Thoracic aorta (tissue), 2 donors: ENCODE measurements around the gene KLHL3. TPM values are rescaled to one million over a fixed set of nuclear protein-coding genes. Genes with fewer than 3 reads are reported as not detected.

ENCODE experiments used
- ATAC-seq: fragments of 150-250 bp; one replicate; pipeline ENCODE4 v1.8.0; 2017; ENCODE audit warnings: low read depth; ENCODE audit not compliant: insufficient number of reproducible peaks, low FRiP score
- DNase-seq: peaks from one replicate; pipeline ENCODE4 v3.0.0-alpha.2; 2020; ENCODE audit warnings: low spot score
- H3K27ac ChIP-seq, 2 donors: fragments of 200-600 bp; sonication (generic); 1 replicate in 1 of 2; 2 replicates in 1 of 2; pipeline ENCODE4 v1.5.1; 2016; ENCODE audit warnings: mild to moderate bottlenecking in 2 of 2, moderate library complexity in 2 of 2
- H3K27me3 ChIP-seq: fragments of 200-600 bp; sonication (generic); replicated peaks from 2 replicates; pipeline ENCODE4 v1.6.0; 2016; ENCODE audit warnings: mild to moderate bottlenecking; ENCODE audit not compliant: insufficient read depth
- H3K36me3 ChIP-seq: fragments of 200-600 bp; sonication (generic); one replicate; pipeline ENCODE4 v1.5.1; 2016
- H3K4me1 ChIP-seq, 2 donors: fragments of 200-600 bp; sonication (generic); 1 replicate in 1 of 2; 2 replicates in 1 of 2; pipeline versions ENCODE4 v1.5.1 to v1.6.0; 2016; ENCODE audit warnings: low read depth in 2 of 2, mild to moderate bottlenecking in 1 of 2; ENCODE audit not compliant: control insufficient read depth in 1 of 2
- H3K4me3 ChIP-seq: fragments of 200-600 bp; sonication (generic); 2 replicates; pipeline ENCODE4 v1.5.1; 2016; ENCODE audit warnings: mild to moderate bottlenecking
- H3K9me3 ChIP-seq: fragments of 200-600 bp; sonication (generic); 2 replicates; pipeline ENCODE4 v1.5.1; 2016
- total RNA-seq, 2 donors: library from RNA; depleted of rRNA; stranded (reverse); fragments of >200 nt; gene quantifications; one replicate each; pipeline versions ENCODE4 v1.1.0 to v1.2.3, GENCODE V29; 2016
- TF ChIP-seq, protein P1 (sequence below): fragments of 200-600 bp; sonication (generic); IDR thresholded peaks from one replicate; pipeline ENCODE4 v1.5.1; 2019; ENCODE audit warnings: antibody characterized with exemption

KLHL3 gene
- total RNA-seq, 2 donors from 2014 or later, result 9.1 to 12.8 TPM

DNA sequence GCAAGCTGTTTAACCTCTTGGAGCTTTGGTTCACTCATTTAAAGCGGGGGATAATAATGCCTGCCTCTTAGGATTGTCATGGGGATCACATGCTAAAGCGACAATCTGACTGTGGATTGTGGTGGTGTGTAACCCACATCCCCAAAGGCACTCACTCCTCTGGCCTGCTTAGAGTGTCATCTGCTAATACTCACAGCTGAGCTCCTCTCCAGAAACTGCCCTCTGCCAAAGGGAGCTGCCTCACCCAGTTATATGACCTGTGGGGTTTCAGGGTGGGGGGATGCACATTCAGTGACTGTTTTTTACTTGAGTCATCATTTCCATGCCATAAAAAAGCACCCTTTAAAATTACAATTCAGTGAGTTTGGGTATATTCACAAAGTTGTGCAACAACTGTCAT lies 126.8 kb downstream of the KLHL3 start:
- Histone ChIP-seq H3K4me3 (no peak overlapping the region), H3K27me3 (no peaks in the 10 kb centered on the region), H3K36me3 (no peaks in the 10 kb centered on the region), H3K9me3 (no peaks in the 10 kb centered on the region), H3K27ac (no peak overlapping the region), H3K4me1 (no peaks in the 10 kb centered on the region)
- DNase-seq, result no peak
- TF ChIP-seq, protein P1, sequence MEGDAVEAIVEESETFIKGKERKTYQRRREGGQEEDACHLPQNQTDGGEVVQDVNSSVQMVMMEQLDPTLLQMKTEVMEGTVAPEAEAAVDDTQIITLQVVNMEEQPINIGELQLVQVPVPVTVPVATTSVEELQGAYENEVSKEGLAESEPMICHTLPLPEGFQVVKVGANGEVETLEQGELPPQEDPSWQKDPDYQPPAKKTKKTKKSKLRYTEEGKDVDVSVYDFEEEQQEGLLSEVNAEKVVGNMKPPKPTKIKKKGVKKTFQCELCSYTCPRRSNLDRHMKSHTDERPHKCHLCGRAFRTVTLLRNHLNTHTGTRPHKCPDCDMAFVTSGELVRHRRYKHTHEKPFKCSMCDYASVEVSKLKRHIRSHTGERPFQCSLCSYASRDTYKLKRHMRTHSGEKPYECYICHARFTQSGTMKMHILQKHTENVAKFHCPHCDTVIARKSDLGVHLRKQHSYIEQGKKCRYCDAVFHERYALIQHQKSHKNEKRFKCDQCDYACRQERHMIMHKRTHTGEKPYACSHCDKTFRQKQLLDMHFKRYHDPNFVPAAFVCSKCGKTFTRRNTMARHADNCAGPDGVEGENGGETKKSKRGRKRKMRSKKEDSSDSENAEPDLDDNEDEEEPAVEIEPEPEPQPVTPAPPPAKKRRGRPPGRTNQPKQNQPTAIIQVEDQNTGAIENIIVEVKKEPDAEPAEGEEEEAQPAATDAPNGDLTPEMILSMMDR, result no peak
- no peak for ATAC-seq

DNA sequence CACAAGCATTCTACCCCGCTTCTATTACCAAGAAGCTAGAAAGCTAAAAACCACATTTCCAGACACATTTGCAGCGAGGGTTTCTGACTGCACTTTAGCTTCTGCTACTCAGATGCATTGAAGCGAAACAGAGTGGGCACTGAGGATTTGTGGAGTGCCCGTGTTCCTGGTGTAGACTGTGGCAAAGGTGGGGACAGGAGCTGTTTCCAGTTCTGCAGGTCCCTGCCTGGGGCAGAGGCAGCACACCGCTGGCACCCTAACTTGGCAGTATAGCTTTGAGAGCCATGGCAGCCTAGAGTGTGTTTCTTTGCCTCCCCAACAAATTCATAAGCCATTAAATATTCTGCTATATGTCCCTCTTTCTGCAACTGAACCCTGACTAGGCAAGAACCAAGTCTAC lies 128.1 kb downstream of the KLHL3 start:
- TF ChIP-seq, protein P1, result no peak
- H3K9me3 ChIP-seq, result no peaks in the 10 kb centered on the region
- H3K27me3 ChIP-seq, result no peaks in the 10 kb centered on the region
- ATAC-seq (no peak), DNase-seq (no peak)
- no peak overlapping the region for H3K4me3 ChIP-seq
- no peak overlapping the region for H3K27ac ChIP-seq
- H3K4me1 ChIP-seq, result no peaks in the 10 kb centered on the region
- no peaks in the 10 kb centered on the region for H3K36me3 ChIP-seq

DNA sequence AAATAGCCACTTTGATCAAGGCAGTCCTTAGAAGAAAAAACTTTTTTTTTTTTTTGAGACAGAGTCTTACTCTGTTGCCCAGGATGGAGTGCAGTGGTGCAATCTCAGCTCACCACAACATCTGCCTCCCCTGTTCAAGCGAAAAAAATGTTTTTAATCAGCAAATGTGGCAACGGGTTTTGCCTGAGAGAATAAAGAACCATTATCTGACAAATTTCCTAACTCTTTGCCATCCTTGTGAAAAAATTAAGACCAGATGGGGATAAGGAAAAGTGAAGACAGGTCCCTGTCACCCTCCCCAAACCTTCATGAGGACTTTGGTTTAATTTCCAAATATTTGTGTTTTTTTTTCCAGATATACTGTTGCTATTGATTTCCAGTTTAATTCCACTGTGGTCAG lies 129.5 kb downstream of the KLHL3 start:
- DNase-seq, result no peak
- Histone ChIP-seq H3K36me3 (no peaks in the 10 kb centered on the region), H3K4me3 (no peak overlapping the region), H3K27ac (no peak overlapping the region), H3K4me1 (no peaks in the 10 kb centered on the region), H3K9me3 (no peaks in the 10 kb centered on the region), H3K27me3 (no peaks in the 10 kb centered on the region)
- no peak for ATAC-seq
- TF ChIP-seq, protein P1, result no peak

DNA sequence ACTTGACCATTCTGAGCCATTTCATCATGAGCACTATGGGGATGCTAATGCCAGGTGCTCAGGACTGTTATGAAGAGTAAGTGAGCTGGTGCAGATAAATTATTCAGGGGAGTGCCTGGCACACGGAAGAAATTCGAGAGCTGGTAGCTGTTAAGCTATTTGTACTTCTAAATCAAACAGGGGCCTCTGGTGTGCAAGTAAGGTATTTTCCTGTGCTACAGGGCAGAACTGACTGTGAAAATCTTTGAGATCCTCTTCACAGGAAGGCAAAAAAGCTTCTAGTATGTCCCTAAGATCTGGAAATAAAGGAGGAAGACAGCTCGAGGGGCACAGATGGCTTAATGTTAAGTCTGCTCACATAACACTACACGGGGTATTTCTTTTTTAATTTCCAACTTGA lies 130.5 kb downstream of the KLHL3 start:
- H3K4me3 ChIP-seq, result no peak overlapping the region
- TF ChIP-seq, protein P1, result no peak
- no peaks in the 10 kb centered on the region for H3K4me1 ChIP-seq
- no peak for DNase-seq
- no peaks in the 10 kb centered on the region for H3K36me3 ChIP-seq
- no peak overlapping the region for H3K27ac ChIP-seq
- no peaks in the 10 kb centered on the region for H3K9me3 ChIP-seq
- no peak for ATAC-seq
- H3K27me3 ChIP-seq, result no peaks in the 10 kb centered on the region

DNA sequence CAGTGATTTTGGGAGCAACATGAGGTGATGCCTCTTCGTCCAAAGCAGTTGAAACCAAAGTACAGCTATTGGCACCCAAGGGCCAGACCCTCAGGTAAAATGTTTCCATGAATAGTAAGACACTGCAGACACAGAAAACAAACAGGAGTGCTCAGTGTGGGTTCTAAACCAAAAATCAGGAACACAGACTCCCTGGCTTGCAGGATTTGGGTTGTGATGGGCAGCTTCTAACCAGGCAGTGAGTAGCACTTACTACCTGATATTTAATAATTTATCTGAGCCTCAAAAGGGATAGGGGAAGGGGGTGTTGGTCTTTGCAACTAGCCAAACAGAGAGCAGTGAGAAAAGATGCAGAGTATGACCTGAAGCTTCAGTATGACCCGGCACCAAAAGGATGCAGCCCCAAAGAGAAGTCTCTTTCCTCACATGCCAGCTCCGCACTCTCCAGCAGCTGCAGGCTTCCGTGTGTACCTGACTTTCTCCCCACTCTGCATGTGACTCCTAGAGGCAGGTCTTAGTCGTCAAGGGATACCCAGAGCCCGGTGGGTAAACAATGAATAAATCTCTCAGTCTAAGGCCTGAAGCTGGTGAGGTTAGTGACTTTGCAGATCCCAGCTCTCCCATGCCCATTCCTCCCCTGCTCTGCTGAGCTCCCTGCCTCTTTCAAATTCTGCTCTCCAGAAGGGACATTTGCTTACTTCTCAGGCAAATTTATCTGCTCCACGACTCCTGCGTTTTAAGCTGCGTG lies 131.4 kb downstream of the KLHL3 start:
- Histone ChIP-seq H3K4me3 (no peak overlapping the region), H3K27me3 (no peaks in the 10 kb centered on the region), H3K9me3 (no peaks in the 10 kb centered on the region), H3K4me1 (no peaks in the 10 kb centered on the region), H3K36me3 (no peaks in the 10 kb centered on the region), H3K27ac (no peak overlapping the region)
- TF ChIP-seq, protein P1, result no peak
- DNase-seq, result no peak
- no peak for ATAC-seq
